ENCODE measurements around the gene DUOX2.
A peak's percentile ranks its signal among the peaks of the same experiment; 100 is the strongest.
"Not testable (repeated sequence)": the region's sequence is repeated elsewhere in the genome, so short reads cannot be mapped to it uniquely, and the experiment has no call there.

DUOX2 gene

DNA sequence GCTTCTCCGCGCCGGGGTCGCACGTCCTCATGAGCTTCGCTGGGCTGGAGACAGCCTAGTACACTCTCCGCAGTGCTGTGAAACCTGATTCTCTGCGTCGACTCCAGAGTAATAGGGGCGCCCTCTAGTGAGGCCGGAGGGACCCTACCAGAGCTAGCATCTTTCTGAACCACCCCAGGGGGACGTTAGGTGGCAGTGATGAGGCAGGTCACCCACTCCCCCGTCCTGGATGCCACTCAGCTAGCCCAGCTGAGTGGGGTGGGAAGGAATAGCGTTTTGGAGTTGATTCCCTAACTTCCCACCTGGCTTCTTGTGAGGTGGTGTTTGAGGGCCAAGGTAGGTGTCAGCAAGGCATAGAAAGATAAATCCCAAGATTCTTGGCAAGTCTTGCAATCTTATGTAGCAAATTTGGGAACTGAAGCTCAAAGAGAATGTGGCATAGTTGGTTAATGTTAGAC lies 4.2 kb upstream of the DUOX2 start:
- peak; percentile 54 to 66 for DNase-seq

DNA sequence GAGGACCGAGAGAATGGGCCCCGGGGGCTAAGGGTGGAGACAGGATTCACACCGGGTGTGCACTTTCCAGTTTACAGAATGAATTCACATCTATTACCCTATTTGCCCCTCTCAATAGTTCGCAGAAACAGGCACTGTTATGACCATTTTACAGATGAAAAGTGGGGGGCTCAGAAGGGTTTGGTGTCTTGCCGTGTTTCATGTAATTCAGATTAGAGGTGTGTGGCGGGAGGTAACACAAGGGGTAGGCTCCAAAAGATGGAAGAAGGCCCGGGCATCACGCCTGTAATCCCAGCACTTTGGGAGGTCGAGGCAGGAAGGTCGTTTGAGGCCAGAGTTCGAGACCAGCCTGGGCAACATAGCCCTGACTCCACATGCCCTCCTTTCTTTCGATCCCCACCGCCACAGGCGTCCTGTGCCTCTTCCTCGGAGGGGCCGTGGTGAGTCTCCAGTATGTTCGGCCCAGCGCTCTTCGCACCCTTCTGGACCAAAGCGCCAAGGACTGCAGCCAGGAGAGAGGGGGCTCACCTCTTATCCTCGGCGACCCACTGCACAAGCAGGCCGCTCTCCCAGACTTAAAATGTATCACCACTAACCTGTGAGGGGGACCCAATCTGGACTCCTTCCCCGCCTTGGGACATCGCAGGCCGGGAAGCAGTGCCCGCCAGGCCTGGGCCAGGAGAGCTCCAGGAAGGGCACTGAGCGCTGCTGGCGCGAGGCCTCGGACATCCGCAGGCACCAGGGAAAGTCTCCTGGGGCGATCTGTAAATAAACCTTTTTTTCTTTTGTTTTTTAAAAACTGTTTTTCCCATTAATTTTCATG lies 3.5 kb upstream of the DUOX2 start:
- DNase-seq, result no peak

GRCh38 chr15:45116482-45117307 lies 2.7 kb upstream of the DUOX2 start:
- no peak for DNase-seq

- no peak for DNase-seq
Observed at GRCh38 chr15:45116006-45116481, 2.1 kb upstream of the DUOX2 start.

DNA sequence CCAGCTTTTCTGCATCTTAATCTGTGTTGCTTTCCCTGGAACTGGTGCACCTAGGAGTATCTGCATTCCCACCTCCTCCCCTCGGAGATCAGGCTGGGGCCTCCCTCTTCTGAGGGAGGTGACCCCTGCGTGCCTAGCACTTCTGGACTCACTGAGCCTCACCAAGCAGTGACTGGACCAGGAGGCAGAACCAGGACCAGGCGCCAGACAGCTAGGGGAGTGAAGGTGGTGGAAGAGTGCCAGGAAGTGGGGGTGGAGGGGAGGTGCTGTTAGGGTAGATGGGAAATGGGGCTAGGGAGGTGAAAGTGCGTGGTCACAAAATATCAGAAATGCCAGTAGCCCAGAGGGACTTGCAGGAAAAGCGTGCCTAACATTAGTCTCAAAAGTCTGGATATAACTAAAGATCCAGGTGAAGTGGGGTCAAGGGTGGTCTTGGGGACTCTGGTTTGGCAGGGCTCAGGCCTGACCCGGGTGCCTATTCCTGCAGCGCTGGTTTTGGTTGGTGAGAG lies 1.4 kb upstream of the DUOX2 start:
- DNase-seq, result no peak

DNA sequence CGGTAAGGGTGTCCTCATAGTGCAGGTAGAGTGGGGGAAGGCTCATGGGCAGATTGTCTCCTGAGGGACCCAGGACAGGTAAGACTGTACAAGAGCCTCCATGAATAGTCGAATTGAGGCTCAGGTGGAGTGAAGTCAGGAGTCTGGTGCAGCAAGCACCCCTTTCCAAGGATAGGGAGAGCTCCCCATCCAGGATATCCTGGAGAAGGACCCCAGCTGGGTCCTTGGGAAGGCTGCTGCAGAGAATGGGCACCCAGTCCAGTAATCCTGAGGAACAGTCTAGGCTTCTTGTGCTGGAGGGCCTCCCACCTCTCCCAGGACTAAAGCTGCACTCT lies 746 bp upstream of the DUOX2 start:
- DNase-seq, result no peak

- no peak for DNase-seq
Observed at GRCh38 chr15:45113380-45113990, 487 bp downstream of the DUOX2 start.

DNA sequence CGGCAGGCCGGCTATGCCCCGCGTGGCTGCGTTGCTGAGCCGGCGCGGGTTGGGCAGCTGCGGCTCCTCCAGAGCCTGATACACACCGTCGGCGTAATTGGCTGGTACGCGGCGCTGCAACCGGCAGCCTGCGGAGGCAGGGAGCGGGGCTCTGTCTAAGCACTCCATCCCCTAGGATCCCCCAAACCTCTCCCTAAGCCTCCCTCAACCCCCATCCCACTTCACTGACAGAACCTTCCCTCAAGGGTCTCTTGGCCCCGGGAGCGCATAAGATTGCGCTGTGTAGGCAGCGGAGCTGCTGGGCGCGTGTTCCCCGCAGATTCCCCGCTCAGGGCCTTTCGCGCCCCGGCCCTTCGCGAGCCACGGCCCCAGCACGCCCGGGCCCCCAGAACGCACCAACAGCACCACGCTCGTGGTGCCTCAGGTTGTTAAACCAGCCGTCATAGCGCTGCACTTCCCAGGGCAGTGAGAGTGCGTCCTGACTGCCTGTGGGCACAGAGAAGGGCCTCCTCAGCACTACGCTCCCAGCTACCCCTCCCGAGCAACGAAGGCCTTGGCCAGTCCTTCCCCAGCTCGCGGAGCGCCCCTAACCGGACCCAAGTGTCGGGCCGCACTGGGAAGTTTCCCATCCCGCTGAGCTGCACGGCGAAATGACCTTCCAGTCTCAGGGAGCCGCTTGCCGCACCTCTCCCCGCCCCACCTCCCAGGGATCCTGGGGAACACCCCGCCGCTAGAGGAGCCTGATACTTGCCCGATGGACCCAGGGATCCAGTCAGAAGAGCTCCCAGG lies 1.2 kb downstream of the DUOX2 start:
- no peak for DNase-seq

- no peak for DNase-seq
Observed at GRCh38 chr15:45112143-45112590, 1.8 kb downstream of the DUOX2 start.

DNA sequence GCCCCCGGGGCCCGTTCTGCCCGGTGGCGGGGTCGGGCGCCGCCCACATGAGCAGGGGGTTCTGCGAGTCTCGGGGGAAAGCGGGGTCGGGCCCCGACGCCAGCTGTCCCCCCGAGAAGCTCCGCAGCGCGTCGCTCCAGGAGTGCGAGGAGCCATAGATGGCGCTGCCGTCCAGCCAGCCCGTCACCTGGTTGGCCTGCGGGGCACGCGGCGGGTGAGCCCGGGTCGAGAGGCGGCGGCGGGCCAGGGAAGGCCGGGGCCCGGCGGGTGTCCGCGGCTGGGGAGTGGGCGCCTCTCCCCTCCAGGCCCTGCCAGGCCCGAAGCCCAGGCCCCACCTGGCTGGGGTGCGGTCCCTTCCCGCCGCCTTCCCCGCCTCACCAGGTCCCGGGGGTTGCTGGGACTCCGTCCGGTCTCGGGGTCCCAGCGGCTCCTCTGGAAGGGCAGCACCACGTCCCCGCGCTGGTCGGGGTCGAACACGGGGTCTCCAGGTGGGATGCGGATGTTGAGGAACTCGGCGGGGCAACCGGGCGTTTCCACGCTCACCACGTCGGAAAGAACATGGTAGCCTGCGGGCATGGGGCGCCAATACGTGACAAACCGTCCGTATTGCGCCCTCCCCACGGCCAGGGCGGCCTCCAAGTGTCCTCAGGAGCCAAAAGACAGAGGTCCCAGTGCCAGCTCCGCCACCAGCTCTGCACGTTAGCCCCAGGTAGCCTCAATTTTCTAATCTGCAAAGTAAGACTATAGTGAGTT lies 2.4 kb downstream of the DUOX2 start:
- DNase-seq, result no peak

GRCh38 chr15:45110256-45110820 lies 3.6 kb downstream of the DUOX2 start:
- no peak for DNase-seq

DNA sequence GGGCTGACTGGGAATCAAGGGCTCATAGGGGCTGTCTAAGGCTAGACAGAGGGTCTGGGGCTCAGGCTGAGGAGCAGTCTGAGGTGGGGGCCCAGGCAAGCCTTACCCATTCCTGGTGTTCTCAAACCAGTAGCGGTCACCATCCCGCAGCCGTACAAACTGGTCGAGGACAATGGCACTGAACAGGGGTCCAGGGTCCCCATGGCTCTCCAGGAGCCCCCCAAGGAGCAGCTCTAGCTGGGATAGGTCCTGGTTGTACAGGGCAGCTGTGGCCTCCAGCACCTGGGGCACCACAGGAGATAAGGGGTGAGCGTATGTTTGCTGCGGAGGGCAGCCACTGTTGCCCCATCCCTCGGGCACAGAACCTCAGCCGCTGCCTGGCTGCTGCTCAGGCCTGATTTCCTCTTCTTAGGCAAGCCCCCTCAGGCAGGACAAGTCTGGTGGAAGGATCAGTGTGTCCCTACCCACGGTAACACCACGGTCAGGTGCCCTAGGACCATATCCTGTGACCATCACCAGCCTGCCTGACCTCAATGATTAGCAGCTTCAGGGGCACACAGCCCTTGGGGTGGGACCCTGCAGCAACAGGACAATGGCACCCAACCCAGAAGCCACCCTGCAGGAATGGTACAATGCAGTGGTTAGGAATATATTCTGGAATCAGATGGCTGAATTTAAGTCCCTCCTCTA lies 5.9 kb downstream of the DUOX2 start:
- DNase-seq, result no peak

GRCh38 chr15:45106002-45106790 lies 7.8 kb downstream of the DUOX2 start:
- no peak for DNase-seq

DNA sequence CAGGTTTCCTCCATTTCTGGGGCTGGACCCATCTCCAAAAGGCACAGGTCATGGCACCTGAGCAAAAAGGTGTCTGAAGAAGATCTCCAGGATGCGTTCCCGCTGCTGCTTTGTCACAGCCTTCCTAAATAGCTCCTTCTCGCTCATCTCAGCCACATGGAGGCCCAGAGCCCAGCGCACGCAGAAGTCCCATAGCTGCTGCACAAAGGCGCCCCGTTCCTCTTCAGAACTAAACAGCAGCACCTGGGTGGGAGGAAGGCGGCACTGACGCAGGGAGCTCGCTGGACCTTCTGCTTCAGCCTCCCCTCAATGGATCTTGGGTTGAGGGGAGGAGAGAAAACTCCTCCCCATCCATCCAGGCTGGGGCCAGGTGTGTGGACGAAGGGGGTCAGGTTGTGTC lies 8.4 kb downstream of the DUOX2 start:
- DNase-seq, result no peak

DNA sequence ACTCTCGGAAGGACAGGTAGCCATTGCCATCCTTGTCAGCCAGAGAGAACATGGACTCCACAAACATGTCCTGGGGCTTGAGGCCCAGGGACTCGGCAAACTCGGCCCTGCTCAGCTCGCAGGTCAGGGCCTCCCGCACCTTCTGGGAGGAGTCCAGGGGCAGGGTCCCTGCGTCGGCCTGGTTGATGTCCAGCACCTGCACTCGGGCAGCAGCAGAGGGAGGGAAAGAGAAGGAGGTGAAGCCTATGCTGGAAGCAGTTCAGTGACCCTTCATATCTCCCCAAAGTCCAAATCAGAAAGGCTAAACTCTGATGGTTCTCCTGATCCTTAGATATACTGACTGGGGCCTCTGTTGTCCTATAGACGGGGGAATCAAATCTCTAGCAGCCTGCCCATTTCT lies 9.8 kb downstream of the DUOX2 start:
- not testable (repeated sequence) for DNase-seq

- DNase-seq, result no peak
Observed at GRCh38 chr15:45102226-45102625, 11.7 kb downstream of the DUOX2 start.

- DNase-seq, result no peak
Observed at GRCh38 chr15:45101749-45102148, 12.2 kb downstream of the DUOX2 start.

DNA sequence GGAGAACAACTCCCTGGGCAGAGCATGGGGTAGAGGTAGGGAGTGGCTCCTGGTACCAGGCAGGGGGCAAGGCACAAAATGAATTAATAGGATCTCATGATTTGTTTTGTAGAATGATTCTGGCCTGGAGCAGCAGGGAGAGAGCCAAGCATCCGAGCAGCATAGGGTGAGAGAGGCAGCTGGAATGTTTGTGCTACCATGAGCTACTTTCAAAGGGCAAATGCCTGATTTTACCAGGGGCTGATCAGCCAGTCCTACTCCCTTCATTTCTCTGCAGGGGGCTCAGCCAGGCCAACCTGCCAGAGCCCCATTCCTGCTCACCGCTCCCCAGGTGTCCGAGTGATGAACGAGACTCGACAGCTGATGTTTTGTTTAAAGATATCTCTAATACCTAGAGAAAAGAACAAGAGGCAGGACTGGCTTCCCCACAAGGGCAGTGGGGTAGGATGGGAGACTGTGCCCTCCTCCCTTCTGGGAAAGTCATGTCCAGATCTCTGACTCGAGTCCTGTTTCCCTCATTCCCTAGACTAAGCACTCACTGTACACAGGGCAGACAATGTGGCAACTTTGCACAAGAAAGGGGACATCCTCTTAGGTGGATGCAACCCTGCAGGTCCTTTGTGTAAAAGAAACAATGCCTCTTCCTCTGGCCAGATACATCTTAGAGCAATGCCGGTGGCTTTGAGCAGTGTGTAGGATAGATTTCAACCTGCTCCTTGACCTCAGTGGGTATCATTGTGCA lies 12.9 kb downstream of the DUOX2 start:
- DNase-seq, result no peak

GRCh38 chr15:45099549-45100165 lies 14.3 kb downstream of the DUOX2 start:
- no peak for DNase-seq

Measured in NCI-H187 (cell line).